ENCODE data around the gene PSMD8.

GRCh38 chr19:38412491-38412890 lies 38.1 kb downstream of the PSMD8 start:
- TF ChIP-seq CTCF (IDR thresholded peaks at IDR 0.05) (no peak), POLR2AphosphoS5 (IDR thresholded peaks at IDR 0.05) (no peak), EP300 (IDR thresholded peaks at IDR 0.05) (no peak), POLR2A (IDR thresholded peaks at IDR 0.05) (no peak)
